Measurements from ENCODE around the gene ACTN2. TPM values are rescaled to one million over a fixed set of nuclear protein-coding genes. Genes with fewer than 3 reads are reported as not detected.

The ACTN2 gene
- polyA plus RNA-seq, 10 donors = 1,015 to 2,123 (median 1,808) TPM

Other genes starting within 250 kb of the ACTN2 start
- 10 to 100 TPM; 20.1 to 49.1 (median 34.3) TPM for gene LGALS8, start 162.5 kb upstream of the ACTN2 start, polyA plus RNA-seq (ENCODE audit: insufficient read length in 10 of 10)
- 10 to 100 TPM; 12.1 to 36.2 (median 20.4) TPM for gene HEATR1, start 82.0 kb upstream of the ACTN2 start, polyA plus RNA-seq (ENCODE audit: insufficient read length in 10 of 10)
- gene MTR, start 108.8 kb downstream of the ACTN2 start, polyA plus RNA-seq (ENCODE audit: insufficient read length in 10 of 10) = 10 to 100 TPM; 16.6 to 26.8 (median 22.7) TPM